Head of caudate nucleus (tissue), 42 donors: ENCODE measurements around the gene METTL26.

Experiments used
- DNase-seq, 42 donors: peaks; one replicate each; pipeline versions ENCODE4 v3.0.0 to v3.0.0-alpha.2; 2020 to 2021; ENCODE audit warnings: mixed read lengths in 7 of 42
- intact Hi-C: fragments of 100-400 bp; cut with DNase I; formaldehyde crosslinking; loops from one replicate; pipeline ENCODE4 v1.15.0; 2022

Gene METTL26

DNA sequence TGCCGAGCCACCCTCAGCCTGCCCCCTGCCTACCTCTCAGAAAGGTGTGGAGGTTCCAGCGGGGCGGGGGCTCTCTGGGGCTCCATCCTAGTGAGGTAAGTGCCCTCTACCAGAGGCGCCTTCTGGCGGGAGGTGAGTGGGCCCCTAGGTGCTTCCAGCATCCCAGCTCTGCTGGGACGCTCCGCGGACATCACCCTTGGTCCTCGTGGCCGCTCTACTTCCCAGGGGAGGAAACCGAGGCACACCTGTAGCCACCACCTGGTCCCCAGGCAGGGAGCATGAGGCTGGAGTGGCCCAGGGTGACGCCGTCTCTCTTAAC lies 6.9 kb upstream of the METTL26 start:
- intact Hi-C loops = no loop called here
- DNase-seq = no peak

DNA sequence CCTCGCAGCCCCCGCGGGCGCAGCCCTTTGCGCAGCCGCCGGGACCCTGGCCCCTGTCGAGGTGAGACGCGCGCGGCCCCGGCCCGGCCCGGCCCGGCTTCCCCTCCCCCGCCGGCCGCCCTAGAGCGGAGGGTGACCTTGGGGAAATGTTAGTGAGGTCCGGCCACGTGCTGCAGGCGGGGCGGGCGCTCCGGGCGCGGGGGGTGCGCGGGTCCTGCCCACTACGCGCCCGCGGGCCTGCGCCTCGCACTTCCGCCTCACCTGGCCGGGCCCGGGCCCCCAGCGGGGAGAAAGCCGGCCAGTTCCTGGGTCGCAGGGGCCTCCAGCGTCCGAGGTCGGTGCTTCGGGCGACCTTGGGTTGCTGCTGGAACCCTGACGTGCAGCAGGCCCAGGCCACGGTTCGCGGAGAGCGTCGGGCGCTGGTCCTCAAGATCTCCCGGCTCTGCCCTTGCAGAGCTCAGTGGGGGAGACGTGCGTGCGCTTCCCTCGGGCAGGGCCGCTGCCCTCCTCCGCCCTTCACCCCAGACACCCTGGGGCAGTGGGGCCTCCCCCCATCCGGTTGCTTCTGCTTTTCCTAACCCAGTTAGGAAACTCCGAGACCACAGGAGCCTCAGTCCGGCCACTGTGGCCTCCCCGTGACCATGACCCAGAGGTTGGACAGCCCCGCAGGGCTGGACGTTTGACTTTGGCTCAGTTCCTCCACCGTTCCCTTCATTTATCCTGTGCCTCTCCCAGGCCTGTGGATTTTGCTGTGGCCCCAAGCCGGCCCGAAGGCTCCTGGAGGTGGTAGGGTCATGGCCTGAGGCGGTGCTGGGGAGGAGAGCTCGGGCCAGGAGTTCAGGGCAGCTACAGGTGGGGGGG lies 6.3 kb upstream of the METTL26 start:
- DNase-seq = peak in 28 of 42 donors; percentile 27 to 78 (median 54)
- intact Hi-C loops = no loop called here

DNA sequence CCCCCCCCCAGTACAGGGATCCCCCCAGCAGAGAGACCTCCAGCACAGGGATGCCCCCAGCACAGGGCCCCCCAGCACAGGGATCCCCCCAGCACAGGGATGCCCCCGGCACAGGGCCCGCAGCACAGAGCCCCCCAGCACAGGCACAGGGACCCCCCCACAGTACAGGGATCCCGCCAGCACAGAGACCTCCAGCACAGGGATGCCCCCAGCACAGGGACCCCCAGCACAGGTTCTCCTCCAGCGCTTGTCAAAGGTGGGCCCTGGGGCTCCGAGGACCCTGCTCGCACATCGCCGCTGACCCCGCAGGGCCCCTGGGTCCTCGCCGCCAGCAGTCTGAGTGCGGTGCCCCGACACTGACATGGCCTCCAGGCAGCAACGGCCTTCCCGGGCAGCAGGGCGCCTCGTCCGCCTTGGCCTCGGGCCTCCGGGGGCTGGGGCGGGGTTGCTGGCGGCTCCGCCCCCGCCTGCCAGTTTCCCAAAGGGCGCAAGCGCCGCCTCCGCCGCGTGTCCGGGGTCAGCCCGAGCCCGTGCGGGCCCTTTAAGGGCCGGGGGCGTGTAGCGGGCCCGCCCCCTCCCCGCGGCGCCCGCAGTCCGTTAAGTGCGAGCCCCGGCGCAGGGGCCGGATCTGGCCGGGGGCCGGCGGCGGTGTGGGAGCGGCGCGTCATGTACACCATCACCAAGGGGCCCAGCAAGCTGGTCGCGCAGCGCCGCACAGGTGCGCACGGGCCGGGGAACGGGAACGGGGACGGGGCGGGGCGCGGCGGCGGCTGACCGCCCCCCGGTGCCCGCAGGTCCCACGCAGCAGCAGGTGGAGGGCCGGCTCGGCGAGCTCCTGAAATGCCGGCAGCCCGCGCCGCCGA lies 5.5 kb upstream of the METTL26 start, which contains the start of gene MCRIP2:
TSS of gene MCRIP2 (plus strand) at position 503 of the 863 bp plus-strand sequence. CDS start at position 667, 164 bp downstream.
- peak; percentile 35 to 91 (median 82) for DNase-seq
- intact Hi-C loops = no loop called here

DNA sequence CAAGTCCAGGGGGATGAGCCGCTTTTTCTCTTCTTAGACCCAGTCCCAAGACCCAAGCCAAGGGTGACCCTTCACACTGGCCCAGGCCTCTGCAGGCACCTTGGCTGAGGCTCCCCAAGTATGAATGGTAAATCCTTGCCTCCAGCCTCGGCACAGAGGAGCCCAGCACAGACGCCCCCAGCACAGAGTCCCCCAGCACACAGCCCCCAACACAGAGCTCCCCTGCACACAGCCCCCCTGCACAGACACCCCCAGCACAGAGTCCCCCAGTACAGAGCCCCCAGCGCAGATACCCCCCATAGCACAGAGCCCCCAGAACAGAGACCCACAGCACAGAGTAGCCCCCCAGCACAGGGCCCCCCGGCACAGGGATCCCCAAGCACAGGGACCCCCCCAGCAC lies 4.5 kb upstream of the METTL26 start:
- no peak for DNase-seq
- intact Hi-C loops = no loop called here

DNA sequence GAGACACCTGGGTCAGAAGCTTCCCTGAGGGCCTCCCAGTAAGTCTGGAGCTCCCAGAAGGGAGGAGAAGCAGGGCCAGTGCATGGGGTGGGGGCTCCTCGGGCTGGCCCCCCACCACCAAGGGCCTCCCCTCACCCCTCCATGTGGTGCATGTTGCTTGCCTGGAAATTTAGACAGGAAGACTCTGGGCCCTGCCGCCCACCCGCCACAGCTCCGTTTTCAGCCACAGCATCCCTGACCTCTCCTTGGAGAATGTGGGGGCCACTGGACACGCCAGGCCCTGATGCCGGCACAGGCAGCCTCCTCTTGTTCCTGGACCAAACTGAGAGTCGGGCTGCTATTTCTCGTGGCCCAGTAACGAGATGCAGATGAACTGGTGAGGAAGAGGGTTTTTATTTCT lies 2.7 kb upstream of the METTL26 start:
- intact Hi-C loops = no loop called here
- DNase-seq = no peak

DNA sequence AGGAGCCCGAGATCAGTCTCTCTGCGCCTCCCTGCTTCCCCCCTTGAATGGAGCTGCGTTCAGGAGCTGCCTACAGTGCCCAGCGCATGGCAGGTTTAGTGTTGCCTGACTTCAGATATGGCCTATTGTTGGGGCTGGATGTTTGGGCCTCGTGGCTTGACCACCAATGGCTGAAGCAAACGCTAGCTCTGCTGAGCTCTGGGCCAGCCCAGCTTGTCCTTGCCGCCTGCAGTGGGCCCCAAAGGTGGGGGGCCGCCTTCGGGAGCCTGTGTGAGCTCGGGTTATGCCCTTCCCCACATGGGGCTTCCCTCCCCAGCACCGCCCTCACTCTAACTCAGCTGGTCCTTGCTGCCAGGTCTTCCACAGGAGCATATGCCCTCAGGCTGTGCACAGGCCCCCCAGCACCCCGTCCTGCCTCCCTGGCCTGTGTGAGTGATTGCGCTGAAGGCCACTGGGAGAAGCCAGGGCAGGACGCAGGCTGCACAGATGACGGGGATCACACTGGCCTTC lies 2.0 kb upstream of the METTL26 start:
- intact Hi-C loops = no loop called here
- no peak for DNase-seq

DNA sequence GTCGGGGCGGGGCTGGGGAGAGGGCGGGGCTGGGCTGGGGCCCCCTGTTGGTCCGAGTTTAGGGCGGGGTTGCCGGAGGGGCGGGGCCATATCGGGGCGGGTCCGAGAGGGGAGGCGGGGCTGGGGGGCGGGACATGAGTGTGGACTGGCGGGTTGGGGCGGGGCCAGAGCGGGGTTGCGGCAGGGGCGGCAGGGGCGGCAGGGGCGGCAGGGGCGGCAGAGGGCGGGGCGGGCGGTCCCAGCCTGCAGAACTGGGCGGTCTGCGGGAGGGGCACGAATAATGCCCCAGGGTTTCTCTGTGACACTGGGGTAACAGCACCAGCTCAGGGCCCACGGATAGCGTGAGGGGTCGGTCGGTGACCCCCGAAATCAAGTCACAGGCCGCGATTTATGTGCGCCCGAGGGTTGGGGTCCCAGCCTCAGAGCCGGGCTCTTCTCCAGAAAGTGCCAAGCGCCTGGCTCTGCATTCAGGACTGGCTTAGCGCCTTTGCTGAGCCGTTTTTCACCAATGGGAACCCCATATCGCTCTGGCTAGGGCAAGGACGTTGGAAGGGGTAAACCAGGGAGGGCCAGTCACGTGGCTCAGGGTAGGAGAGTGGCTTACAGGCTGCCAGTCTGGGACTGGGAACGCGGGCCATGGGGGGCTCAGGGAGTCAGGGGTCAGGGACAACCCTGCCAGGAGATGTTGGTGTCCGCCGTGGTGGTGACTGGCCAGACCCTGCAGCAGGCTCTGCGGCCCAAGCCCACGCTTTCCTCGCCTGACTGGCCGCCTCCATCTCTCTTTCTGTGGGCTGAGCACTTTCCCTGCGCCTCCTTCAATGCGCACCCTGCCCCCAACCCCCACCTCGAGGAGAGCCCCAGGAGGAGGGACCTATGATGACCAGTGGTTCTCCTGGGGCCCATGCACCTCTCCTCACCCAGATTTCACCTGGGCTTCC lies 1.2 kb upstream of the METTL26 start:
- intact Hi-C loops = no loop called here
- DNase-seq = peak; percentile 74 to 99 (median 94)

DNA sequence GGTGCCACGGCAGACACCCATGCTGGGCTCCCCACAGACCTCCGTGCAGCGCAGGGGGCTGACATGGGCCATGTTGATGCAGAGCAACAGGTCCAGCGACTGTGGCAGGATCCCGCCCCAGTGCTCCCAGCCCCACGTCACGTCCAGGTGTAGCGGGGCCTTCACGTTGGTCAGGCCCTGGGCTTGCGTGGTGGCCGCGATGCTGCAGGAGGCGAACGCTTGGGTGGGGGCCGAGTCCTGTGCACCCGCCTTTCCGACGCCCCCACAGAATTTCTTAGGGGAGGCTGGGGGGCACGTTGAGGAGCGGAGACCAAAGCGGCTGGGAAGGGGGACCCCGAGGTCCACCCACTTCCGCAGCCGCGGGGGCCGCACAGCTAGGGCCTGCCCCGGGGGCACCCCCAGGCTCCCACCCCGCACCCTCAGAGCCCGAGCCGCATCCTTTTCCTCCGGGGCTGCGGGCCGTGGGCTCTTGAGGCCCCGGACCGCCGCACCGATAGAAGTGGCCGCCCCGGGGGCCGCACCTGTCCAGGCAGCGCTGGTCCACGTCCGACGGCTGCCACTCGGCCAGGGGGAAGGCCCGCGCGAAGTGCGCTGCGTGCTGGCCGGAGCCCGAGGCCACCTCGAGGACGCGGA lies 416 bp downstream of the METTL26 start:
- intact Hi-C loops = no loop called here
- no peak for DNase-seq

DNA sequence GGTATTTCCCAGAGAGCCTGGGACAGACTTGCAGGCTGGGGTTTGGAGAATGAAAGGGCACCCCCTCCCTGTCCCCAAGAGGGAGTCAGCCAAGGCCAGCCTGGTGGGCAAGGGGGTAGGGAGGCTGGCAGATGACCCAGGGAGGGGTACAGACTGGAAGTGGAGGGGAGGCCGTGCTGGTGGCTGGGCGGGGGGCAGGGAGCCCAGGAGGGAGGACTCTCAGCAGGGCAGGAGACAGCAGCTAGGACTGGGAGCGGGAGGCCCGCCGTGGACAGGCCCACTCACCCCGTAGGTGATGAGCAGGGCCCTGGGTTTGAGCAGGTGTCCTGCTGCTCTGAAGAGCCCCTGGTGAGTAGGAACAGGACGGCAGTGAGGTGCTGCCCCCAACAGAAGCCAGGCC lies 1.1 kb downstream of the METTL26 start:
- DNase-seq = no peak
- intact Hi-C loops = no loop called here

DNA sequence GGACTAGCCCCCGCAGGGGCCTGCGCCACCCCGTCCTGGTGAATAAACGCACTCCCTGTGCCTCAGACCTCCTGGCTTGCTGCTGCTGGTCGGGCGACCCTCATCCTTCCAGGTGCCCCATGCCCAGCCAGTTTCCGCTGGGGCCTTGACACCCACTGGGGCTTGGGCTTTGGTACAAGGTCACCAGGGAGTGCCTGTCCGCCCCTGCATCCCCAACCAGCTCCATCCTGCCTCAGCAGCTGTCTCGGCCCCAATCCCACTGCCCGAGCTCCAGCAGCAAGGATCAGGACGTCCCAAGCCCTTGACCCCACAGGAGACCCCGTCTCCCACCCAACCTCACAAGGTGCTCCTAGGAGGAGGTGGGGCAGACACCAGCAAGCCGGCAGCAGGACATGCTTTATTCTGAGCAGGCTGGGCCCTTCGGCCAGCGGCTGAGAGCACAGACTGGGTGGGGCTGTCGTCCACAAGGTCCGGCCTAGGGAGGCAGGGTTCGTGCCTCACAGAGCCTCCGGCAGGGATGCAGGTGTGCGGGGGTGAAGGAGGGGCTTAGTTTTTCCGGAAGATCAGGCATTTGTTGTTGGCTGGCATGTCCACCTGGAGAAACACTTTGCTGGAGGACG lies 1.9 kb downstream of the METTL26 start:
- no peak for DNase-seq
- intact Hi-C loops = no loop called here

DNA sequence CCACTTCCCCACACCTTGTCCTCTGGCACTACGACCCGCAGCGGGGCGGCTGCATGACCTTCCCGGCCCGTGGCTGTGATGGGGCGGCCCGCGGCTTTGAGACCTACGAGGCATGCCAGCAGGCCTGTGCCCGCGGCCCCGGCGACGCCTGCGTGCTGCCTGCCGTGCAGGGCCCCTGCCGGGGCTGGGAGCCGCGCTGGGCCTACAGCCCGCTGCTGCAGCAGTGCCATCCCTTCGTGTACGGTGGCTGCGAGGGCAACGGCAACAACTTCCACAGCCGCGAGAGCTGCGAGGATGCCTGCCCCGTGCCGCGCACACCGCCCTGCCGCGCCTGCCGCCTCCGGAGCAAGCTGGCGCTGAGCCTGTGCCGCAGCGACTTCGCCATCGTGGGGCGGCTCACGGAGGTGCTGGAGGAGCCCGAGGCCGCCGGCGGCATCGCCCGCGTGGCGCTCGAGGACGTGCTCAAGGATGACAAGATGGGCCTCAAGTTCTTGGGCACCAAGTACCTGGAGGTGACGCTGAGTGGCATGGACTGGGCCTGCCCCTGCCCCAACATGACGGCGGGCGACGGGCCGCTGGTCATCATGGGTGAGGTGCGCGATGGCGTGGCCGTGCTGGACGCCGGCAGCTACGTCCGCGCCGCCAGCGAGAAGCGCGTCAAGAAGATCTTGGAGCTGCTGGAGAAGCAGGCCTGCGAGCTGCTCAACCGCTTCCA lies 2.6 kb downstream of the METTL26 start:
- intact Hi-C loops = no loop called here
- DNase-seq = no peak

DNA sequence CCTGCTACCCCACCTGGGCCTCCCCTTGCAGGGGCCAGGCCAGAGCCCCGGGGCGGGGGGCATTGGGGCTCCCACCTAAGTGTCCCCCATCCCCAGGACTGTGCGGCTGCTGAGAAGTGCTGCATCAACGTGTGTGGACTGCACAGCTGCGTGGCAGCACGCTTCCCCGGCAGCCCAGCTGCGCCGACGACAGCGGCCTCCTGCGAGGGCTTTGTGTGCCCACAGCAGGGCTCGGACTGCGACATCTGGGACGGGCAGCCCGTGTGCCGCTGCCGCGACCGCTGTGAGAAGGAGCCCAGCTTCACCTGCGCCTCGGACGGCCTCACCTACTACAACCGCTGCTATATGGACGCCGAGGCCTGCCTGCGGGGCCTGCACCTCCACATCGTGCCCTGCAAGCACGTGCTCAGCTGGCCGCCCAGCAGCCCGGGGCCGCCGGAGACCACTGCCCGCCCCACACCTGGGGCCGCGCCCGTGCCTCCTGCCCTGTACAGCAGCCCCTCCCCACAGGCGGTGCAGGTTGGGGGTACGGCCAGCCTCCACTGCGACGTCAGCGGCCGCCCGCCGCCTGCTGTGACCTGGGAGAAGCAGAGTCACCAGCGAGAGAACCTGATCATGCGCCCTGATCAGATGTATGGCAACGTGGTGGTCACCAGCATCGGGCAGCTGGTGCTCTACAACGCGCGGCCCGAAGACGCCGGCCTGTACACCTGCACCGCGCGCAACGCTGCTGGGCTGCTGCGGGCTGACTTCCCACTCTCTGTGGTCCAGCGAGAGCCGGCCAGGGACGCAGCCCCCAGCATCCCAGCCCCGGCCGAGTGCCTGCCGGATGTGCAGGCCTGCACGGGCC lies 3.4 kb downstream of the METTL26 start:
- DNase-seq = no peak
- intact Hi-C loops = no loop called here

DNA sequence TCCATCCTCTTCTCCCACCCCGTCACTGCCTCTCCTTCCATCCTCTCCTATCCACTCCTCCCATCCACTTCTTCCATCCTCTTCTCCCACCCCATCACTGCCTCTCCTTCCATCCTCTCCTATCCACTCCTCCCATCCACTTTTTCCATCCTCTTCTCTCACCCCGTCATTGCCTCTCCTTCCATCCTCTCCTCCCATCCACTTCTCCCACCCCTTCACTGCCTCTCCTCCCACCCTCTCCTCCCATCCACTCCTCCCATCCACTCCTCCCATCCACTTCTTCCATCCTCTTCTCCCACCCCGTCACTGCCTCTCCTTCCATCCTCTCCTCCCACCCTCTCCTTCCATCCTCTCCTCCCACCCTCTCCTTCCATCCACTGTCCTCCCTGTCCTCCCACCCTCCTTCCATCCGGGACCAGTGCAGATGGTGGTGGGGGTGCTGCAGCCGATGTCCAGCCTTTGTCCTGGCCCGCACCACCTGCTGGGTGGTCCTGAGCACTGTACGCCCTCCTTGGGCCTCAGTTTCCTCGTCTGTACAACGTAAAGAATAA lies 4.2 kb downstream of the METTL26 start:
- no peak for DNase-seq
- intact Hi-C loops = no loop called here

DNA sequence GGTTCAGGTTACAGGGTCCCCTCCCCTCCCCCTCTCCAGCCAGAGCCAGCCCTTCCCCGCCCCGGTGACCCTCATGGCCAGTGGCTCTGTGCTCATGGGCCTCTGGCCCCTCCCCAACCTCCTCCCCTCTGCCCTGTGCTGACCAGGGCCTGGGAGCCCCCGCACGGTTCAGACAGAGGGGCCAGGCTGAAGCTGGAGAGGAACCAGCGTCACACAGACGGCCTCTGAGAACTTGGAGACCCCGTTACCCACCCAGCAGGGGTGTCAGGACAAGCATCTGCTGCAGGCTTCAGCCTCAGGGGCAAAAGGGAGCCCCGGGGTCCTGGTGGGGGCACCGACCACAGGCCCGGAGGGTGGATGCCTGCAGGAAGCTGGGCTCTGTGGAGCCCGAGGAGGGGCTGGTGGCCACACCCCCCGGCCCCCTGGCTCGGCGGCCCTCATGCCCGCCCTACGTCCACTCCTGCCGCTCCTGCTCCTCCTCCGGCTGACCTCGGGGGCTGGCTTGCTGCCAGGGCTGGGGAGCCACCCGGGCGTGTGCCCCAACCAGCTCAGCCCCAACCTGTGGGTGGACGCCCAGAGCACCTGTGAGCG lies 5.2 kb downstream of the METTL26 start, which contains the start of gene WFIKKN1:
TSS of gene WFIKKN1 (plus strand) at position 171 of the 591 bp plus-strand sequence. CDS start at position 440, 269 bp downstream.
- intact Hi-C loops = no loop called here

DNA sequence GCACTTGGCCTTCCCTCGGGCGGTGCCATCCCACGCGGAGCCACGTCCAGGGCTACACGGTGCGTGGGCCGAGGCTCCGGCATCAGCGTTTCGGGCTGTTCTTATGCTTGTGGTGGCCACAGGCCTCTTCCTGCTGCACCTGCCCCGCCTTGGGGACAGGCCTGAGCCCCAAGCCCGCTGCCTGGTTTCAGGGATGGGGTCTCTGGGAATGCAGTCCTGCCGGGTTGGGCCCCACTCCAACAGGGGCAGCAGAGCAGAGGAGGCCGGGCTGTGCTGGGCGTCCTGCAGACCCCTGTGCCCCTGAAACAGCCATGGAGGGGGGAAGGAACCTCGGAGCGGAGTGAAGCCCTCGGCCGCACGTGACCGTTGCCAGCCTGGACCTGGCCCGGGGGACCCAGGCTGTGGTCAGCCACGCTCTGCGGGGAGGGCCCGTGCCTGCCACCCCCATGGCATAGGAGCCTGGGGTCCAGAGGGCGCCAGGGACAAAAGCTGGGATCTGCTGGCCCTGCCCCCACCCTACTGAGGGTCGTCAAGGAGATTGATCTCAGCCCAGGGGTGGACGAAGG lies 5.8 kb downstream of the METTL26 start:
- intact Hi-C loops = no loop called here
- peak in 1 of 42 donors; percentile 10 for DNase-seq

More for the DNA sequence above, 5.2 kb downstream of the METTL26 start, which contains the start of gene WFIKKN1:
- DNase-seq = peak in 1 of 42 donors; percentile 15
